ENCODE measurements around the gene AASS.

Gene AASS

GRCh38 chr7:122123746-122124145, 20.3 kb downstream of the AASS start:
- no peak for TF ChIP-seq CTCF (IDR thresholded peaks at IDR 0.05; ENCODE audit: low read depth, low read length, missing control alignments)
- no peak overlapping the region for H3K4me3 ChIP-seq (replicated peaks; ENCODE audit: low read depth, low read length)
- DNase-seq (ENCODE audit: extremely low read depth, low read depth): no peak

GRCh38 chr7:122118757-122119156, 25.3 kb downstream of the AASS start:
- DNase-seq (ENCODE audit: extremely low read depth, low read depth): no peak

DNA sequence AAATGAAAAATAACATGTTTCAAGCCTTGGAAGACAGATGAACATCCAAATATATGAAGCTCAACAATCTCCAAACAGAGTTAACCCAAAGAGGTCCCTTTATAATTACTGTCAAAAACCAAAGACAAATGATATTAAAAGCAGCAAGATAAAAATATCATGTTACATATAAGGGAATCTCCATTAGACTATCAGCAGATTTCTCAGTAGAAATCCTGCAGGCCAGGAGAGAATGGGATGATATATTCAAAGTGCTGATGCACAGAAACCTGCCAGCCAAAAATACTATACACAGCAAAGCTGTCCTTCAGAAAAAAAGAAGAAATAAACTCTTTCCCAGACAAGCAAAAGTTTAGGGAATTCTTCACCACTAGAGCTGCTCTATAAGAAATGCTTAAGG, 41.0 kb downstream of the AASS start:
- TF ChIP-seq CTCF (IDR thresholded peaks at IDR 0.05; ENCODE audit: low read depth, low read length, missing control alignments): no peak
- no peak for DNase-seq (ENCODE audit: extremely low read depth, low read depth)
- no peak overlapping the region for H3K4me3 ChIP-seq (replicated peaks; ENCODE audit: low read depth, low read length)

More at GRCh38 chr7:122118757-122119156, 25.3 kb downstream of the AASS start:
- H3K4me3 ChIP-seq (replicated peaks; ENCODE audit: low read depth, low read length): no peak overlapping the region
- TF ChIP-seq CTCF (IDR thresholded peaks at IDR 0.05; ENCODE audit: low read depth, low read length, missing control alignments): no peak

DNA sequence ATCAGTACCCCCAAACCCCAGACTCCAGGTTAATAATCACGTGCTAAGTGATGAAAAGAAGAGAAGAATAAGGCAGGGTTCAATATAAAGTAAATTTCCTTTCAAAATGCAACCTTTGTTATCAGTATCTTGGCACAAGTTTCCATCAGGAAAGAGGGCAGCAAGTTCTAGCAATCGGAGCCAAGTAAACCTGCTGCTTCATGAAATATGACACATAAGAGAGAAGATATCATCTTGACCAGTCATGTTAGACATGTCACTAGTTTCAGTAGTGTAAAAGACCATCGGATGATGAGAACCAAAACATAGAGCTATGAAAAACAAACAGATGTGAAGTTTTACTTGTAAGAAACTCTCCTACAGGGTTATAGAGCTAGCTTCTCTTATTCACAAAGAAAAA, 44.0 kb downstream of the AASS start:
- no peak overlapping the region for H3K4me3 ChIP-seq (replicated peaks; ENCODE audit: low read depth, low read length)
- no peak for TF ChIP-seq CTCF (IDR thresholded peaks at IDR 0.05; ENCODE audit: low read depth, low read length, missing control alignments)
- DNase-seq (ENCODE audit: extremely low read depth, low read depth): no peak

DNA sequence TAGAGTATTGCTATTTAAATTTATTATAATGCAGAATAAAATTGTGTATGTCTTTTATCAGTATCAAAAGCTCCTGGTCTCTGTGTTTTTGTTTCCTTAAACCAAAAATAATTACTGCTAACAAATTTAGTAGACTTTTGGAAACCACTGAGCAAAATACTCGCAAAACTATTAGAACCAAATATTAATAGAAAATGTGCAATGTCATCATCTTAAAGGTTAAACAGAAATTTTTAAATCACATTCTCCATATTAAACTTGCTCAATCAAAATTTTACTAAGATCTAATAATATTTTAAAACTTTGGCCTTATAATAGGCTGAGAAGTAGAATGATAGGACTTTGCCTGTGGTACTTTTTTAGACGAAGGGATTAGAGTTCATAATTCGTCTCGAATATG, 48.4 kb downstream of the AASS start:
- no peak for TF ChIP-seq CTCF (IDR thresholded peaks at IDR 0.05; ENCODE audit: low read depth, low read length, missing control alignments)
- no peak for DNase-seq (ENCODE audit: extremely low read depth, low read depth)

GRCh38 chr7:122094549-122094948, 49.5 kb downstream of the AASS start:
- TF ChIP-seq CTCF (IDR thresholded peaks at IDR 0.05; ENCODE audit: low read depth, low read length, missing control alignments): no peak
- no peak for DNase-seq (ENCODE audit: extremely low read depth, low read depth)
- H3K4me3 ChIP-seq (replicated peaks; ENCODE audit: low read depth, low read length): no peak overlapping the region

More for the DNA sequence above, 48.4 kb downstream of the AASS start:
- no peak overlapping the region for H3K4me3 ChIP-seq (replicated peaks; ENCODE audit: low read depth, low read length)

All from HFF-Myc (cell line).